Islet precursor cell (in vitro differentiated cells): Measurements from ENCODE around the gene MFN2.
"Not testable (repeated sequence)": the region's sequence is repeated elsewhere in the genome, so short reads cannot be mapped to it uniquely, and the experiment has no call there.

Experiments
- DNase-seq: peaks from one replicate; pipeline ENCODE4 v3.0.0-alpha.2; 2018

MFN2 gene

DNA sequence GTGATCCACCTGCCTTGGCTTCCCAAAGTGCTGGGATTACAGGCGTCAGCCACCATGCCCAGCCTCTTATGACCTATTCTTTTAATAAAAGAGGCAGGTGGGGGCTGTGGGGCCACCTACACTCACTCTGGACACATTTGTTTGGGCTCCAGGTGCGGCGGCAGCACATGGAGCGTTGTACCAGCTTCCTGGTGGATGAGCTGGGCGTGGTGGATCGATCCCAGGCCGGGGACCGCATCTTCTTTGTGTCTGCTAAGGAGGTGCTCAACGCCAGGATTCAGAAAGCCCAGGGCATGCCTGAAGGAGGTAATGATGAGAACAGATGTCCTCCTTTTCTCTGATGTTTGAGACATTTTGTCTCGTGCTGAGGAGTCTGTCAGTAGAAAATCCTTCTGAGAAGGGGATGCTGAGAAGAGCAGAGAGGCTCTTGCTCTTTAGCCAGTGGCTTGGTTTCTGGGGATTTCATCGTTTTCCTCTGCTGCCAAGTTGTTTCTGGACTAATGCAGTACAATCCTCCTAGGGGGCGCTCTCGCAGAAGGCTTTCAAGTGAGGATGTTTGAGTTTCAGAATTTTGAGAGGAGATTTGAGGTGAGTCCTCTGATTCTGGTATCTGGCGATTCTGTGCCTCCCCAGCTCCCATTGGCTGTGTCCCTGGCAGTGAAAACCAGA lies 21.1 kb downstream of the MFN2 start:
- DNase-seq: peak; percentile 71

DNA sequence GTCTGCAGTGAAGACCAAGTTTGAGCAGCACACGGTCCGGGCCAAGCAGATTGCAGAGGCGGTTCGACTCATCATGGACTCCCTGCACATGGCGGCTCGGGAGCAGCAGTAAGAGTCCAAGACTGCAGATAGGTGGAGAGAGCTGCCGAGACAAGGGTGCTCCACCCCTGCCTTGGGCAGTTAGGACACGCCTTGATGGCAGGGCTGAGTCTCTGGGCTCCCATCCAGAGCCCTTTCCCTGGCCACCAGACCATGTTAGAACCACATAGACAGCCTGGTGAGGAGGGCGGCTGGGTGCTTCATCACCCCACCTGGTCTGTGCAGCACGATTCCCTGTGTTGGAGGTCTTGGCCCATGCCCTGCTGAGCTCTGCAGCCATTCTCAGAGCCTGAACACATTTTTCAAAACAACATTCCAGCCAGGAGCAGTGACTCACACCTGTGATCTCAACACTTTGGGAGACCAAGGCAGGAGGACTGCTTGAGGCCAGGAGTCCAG lies 21.8 kb downstream of the MFN2 start:
- DNase-seq: peak; percentile 70

DNA sequence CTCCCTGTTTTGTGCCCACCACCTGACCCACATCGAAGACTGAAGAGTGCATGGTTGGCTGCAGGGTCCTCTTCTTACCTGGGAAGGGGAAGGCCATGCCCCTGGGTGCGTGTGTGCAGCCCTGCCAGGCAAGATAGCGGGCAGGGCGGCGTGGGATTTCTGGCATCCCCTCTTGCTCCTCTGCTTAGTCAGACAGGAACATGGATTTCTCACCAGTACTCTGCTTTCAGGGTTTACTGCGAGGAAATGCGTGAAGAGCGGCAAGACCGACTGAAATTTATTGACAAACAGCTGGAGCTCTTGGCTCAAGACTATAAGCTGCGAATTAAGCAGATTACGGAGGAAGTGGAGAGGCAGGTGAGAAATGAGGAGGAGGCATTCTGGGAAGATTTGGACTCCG lies 23.5 kb downstream of the MFN2 start:
- DNase-seq: no peak

DNA sequence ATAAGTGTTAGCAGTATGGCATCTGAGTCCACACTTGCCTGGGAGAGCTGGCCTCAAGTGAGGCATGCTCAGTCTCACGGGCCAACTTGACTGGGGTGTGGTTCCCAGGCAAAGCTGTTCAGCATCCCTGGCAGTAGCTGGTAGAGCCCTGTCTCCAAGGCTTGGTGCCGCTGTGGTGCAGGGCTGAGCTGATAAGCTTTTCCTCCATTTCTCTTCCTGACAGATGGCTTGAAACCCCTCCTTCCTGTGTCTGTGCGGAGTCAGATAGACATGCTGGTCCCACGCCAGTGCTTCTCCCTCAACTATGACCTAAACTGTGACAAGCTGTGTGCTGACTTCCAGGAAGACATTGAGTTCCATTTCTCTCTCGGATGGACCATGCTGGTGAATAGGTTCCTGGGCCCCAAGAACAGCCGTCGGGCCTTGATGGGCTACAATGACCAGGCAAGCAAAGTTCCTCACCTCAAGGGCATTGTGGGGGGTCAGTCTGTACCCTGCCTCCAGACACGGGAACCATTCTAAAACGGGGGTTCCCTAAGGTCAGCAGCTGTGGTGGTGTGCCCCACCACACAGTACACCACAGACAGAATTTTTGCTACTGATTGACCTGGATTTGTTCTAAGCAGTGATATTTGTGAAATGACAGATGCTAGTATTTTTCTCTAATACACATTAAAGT lies 25.4 kb downstream of the MFN2 start:
- no peak for DNase-seq

DNA sequence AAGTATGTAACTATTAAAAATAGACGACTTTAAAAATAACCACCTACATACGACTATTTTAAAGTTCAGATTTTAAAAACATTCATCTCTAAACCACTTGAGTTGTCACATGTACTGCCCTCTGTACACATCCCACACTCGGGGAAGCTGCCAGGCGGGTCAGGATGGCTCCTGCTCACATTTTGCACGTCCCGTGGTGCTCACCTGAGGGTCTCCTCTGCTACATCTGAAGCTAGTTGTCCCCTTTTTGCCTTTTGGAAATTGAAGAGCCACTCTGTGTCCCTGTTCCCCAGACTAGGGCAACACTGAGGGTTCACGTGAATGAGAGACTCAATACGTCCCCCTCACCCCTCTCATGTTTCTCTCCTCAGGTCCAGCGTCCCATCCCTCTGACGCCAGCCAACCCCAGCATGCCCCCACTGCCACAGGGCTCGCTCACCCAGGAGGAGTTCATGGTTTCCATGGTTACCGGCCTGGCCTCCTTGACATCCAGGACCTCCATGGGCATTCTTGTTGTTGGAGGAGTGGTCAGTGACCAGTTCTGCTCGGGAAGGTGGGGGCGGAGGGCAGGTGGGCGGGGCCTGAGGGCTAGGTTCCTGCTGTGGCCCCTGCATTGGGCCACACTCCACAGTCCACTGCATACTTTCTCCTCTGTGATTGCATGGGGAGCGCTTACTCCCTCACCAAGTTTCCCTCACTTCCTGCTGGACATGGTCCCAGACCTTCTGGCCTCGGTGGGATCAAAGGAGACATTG lies 26.1 kb downstream of the MFN2 start:
- no peak for DNase-seq

DNA sequence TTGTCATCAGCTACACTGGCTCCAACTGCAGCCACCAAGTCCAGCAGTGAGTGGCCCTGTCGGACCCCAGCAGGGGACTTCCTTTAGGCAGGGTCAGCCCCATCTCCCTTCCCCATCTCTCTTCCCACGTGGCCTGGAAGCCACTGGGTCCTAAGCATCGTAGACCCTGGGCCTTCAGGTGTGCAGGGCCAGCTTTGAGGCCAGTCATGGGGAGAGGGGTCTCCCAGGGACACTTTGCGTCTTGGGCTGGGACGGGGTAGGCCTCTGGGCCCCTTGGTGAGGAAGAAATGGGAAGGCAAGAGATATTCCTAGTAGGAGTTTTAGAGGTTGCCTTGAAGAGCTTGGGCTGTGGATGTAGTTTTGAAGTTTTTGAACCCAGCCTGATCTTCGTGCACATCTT lies 27.0 kb downstream of the MFN2 start:
- DNase-seq: no peak

DNA sequence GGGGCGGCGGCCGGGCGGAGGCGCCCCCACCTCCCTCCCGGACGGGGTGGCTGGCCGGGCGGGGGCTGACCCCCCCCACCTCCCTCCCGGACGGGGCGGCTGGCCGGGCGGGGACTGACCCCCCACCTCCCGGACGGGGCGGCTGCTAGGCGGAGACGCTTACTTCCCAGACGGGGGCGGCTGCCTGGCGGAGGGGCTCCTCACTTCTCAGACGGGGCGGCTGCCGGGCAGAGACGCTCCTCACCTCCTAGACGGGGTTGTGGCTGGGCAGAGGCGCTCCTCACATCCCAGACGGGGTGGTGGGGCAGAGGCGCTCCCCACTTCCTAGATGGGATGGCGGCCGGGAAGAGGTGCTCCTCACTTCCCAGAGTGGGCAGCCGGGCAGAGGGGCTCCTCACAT lies 28.1 kb downstream of the MFN2 start:
- not testable (repeated sequence) for DNase-seq

DNA sequence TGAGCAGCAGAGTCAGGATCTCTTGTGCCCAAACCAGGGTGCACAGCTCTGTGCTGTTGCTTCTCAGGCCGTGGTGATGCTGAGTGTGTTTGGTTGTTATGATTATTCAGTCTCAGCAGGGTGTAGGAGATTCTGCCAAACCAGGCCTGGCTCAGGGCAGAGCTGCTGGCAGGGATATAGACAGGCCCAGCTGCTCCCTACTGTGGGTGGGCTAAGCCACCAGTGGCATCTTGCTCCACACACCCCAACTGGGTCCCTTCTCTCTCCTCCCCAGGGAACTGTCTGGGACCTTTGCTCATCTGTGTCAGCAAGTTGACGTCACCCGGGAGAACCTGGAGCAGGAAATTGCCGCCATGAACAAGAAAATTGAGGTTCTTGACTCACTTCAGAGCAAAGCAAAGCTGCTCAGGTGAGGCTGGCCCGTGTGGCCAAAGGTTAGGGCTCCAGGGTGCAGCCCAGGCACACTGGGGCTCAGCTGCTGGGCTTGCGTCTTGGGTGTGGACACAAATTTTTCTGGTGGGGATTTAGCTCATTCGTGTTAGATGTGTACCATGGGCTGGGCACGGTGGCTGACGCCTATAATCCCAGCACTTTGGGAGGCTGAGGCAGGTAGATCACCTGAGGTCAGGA lies 29.2 kb downstream of the MFN2 start:
- no peak for DNase-seq

DNA sequence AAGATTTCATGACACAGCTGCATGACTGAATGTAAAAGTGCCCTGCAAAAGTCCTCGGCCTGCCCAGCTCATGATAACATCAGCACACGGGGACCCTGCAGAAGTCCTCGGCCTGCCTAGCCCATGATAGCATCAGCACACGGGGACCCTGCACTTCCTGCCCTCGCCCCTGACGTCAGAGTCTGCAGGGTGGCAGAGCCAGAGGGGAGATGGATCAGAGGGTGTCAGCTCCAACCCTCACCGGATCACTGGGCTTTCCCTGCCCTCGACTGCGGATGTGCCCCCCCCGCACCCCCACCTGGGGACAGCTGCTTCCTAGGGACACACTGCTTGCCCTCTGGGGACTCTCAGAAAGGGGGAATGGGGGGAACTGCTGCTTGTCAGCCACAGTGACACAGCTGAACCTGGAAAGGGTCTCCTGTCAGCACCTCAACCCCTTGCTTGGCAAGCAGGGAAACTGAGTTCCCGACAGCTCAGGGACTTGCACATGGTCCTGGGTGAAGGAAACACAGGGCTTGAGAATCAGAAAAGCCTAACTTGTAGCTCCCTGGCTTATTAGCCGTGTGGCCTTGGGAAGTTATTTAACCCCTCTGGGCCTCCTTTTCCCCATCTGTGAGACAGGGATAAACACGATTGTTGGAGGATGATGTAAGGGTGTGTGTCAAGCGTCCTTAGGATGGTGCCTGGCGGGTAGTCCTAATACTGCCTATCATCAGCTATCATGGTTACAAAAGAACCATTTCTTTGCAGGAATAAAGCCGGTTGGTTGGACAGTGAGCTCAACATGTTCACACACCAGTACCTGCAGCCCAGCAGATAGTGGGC lies 30.7 kb downstream of the MFN2 start:
- no peak for DNase-seq

DNA sequence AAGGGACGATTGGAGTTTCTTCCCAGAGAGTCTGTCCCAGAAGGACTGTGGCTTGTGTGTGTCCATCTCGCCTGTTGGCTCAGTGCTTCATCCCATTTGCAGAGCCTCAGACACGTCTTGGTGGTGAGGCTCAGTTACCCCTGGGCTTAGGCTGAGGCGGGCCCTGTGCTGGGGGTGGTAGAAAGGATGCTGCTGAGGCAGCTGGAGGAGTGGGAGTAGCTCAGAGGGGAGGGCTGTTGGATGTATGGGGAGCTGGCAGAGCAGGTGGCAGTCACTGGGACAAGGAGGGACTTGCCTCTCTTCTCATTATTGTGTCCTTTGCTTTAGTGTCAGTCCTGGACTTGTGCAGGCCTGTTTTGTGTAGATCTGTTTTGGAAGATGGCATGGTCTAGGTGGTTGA lies 31.8 kb downstream of the MFN2 start:
- no peak for DNase-seq

DNA sequence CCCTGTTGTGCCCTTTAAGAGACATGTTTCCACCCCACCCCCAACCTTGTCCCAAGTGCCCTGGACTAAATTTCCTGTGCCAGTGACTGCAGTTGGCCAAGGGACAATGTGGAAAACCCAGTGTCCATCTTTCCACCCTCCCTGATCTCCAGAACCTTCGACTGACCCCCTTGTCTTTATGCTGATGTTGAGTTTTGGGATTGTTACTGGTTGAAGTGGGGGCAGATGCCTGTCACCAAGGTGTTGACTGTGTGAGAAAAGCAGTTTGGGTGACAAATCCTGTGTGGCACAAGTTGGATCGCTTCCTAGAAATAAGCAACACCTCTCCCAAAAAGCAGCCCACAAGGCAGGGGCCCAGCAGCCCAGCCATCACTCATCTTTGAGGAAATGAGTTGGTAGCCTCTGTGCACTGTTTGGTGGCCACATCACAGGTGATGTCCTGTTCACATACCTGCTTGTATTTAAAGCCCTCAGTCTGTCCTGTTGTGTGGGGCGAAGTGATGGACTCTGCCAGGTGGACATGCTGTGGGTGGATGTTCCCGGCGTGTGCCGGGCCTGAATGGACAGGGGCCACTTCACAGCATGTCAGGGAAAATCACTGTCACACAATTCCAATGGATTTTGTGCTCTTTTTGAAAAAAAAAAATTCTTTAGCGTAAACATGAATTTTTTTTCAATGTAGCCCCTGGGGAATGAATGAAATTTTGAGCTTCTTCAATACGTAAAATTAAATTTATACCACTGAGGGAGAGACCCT lies 32.5 kb downstream of the MFN2 start:
- DNase-seq: no peak

DNA sequence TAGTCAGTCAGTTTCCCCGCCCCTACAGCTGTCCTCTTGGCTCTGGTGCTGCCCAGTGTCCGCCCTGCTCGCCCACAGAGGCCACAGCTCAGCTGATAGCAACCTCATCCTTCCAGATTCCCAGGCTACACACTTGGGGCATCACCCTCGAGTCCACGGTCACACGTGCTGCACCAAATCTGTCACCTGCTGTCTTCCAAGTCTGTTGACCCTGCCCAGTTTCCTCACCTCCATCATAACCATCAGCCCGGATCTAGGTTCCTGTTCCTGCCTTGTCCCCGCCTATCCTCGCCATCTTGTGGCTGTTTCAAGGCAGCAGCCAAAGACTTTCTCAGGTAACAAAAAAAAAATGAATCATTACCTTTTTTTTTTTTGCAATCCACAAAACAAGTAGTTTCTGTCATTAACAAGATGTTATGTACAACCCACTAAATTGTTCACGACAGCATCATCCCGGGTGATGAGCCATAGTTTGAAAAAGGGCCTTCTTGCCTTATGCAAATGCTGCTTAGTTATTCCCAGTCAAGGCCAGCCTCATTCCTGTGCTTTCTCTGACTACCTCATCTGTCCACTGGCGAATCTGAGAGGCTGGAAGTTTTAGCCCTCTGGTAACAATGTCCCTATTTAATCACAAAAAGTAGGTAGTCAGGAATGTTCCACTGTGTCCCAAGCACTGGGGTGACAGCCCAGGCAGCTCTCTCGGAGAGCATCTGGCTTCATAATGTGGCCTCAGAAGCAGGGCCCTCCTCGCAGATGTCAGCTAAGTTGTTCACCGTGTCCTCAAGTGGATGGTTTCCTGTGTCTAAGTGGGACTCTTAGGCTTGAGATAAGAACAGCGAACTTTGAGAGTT lies 34.1 kb downstream of the MFN2 start:
- peak; percentile 62 for DNase-seq

DNA sequence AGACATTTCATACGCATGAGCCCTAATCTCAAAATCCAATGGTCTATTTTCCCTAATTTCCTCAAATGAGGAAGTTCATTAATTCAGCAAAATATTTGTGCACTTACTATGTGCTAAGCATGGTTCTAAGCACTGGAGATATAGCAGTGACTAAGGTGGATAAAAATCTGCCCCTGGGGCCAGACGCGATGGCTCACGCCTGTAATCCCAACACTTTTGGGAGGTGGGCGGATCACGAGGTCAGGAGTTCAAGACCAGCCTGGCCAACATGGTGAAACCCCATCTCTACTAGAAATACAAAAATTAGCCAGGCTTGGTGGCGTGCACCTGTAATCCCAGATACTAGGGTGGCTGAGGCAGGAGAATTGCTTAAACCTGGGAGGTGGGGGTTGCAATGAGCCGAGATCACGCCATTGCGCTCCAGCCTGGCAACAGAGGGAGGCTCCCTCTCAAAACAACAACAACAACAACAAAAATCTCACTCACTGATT lies 34.8 kb downstream of the MFN2 start:
- no peak for DNase-seq

DNA sequence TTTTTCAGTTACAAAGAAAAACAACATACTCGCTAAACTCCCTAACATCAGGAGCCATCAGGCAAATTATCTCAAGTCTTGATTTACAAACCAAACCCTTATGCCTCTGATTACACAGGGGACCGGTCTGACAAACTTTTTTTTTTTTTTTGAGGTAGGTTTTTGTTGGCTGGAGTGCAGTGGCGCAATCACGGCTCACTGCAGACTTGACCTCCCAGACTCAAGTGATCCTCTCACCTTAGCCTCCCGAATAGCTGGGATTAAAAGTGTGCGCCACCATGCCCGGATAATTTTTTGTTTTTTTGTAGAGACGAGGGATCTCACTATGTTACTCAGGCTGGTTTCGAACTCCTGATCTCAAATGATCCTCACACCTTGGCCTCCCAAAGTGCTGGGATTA lies 35.3 kb downstream of the MFN2 start:
- no peak for DNase-seq

DNA sequence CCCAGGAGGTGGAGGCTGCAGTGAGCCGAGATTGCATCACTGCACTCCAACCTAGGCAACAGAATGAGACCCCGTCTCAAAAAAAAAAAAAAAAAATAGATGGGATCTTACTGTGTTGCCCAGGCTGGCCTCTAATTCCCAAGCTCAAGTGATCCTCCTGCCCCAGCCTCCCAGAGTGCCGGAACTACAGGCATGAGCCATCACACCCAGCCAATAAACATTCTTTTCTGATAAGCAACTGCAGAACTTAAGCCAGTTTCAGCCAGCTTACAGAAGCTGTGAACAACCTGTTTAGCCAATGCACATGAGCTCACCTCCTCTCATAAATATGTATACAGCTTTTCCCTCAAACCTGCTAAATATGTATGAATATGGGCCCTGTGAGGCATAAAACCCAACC lies 35.9 kb downstream of the MFN2 start:
- DNase-seq: no peak

DNA sequence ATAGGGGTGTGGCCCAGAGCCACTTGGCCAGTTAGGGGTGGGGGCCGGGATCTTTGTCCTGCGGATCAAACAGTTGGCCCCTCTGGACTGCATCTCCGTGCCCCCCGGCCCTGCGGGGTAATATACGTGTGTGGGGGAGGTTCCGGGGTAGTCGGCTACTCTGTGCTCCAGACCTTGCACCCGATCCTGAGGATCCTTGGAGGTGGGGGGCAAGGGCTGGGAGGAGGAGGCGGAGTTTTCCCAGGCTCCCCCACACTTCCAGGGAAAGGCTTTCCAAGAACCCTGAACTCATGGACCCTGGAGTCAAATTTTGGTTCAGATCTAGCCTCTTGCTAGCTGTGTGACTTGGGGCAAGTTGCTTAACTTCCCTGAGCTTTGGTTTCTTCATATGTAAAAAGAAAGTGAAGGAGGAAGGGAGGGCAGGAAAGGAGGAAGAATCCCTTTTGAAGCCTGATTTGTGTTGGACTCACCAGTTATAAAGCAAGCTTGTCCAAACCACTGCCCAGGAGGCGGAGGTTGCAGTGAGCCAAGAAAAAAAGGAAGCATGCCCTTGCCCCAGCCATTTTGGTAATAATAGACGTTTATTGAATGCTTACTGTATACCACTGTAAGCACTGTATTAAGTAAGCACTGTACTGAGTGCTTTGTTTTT lies 39.7 kb downstream of the MFN2 start:
- DNase-seq: no peak

DNA sequence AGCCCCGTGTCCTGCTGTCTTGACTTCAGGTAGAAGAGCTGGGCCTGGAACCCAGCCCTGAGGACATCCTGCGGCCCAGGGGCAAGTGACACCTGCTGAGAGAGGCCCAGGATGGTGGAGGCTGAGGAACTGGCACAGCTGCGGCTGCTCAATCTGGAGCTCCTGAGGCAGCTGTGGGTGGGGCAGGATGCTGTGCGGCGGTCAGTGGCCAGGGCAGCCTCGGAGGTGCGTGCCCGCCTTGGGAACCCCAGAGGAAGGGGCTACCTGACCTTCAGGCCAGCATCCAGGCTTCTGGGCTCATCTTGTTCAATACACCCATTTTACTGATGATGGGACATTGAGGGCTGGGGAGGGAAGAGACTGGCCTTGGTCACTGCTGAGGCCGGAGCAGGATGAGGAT lies 41.4 kb downstream of the MFN2 start:
- DNase-seq: no peak

DNA sequence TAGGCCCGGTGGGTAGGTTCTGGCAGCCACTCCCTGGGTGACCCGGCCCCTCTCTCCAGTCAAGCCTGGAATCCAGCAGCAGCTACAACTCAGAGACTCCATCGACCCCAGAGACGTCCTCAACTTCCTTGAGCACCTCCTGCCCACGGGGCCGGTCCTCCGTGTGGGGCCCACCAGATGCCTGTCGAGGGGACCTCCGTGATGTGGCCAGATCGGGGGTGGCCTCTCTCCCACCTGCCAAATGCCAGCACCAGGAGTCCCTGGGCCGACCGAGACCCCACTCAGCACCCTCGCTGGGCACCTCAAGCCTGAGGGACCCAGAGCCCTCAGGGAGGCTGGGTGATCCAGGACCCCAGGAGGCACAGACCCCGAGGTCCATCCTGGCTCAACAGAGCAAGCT lies 41.8 kb downstream of the MFN2 start:
- DNase-seq: no peak

DNA sequence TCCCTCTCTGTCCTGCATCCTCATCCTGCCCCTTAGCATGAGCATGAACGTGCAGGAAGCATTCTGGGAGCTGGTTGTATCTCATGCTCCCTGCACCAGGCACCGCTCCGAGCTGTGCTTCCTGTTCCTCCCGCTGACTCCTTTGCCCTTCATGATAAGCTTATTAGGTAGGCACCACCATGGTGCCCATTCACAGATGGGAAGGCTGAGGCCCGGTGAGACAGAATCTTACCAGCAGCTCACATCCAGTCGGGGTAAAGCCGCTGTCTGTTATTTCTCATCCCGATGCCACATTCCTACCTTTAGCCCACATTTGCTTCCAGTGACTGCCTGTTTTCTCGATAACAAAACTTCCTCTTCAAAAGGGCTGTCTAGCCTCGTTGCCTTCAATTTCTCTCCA lies 46.3 kb downstream of the MFN2 start:
- no peak for DNase-seq

DNA sequence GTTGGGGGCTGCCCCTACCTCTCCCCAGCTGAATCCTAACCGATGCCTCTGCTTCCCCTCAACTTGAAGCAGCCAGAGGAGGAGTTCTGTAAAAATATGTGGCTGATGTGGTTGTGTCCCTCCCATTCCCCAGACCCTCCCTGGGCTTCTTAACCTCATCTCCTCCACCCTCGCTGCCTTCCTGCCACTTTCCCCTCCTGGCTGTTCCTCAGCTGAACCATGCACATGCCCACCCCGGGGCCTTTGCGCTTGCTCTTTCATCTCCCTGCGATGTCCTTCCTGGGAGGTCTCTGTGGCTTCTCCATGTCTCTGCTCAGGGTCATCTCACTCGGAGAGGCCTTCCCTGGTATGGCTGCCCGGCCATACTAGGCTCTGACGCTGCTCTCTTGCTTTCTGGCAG lies 48.0 kb downstream of the MFN2 start:
- DNase-seq: no peak
